ENCODE measurements around the gene NSMF.

GRCh38 chr9:137433916-137434431 is 25.2 kb downstream of the NSMF start:
- TF ChIP-seq USF2 (IDR thresholded peaks at IDR 0.05; ENCODE audit: borderline replicate concordance, low read depth, low read length): no peak
- TF ChIP-seq EP300 (IDR thresholded peaks at IDR 0.05; ENCODE audit: borderline replicate concordance in 1 of 2, low read depth in 1 of 2, low read length in 1 of 2): no peak
- no peak for TF ChIP-seq CTCF (IDR thresholded peaks at IDR 0.05)
- TF ChIP-seq PBX3 (IDR thresholded peaks at IDR 0.05): no peak
- TF ChIP-seq YY1 (IDR thresholded peaks at IDR 0.05; ENCODE audit: low read depth): no peak
- TF ChIP-seq MAX (IDR thresholded peaks at IDR 0.05; ENCODE audit: low read depth): no peak
- no peak for TF ChIP-seq EZH2phosphoT487 (IDR thresholded peaks at IDR 0.05; ENCODE audit: borderline replicate concordance, low read depth)
- no peak for TF ChIP-seq TAF1 (IDR thresholded peaks at IDR 0.05; ENCODE audit: borderline replicate concordance, low read depth, low read length)
- no peak for TF ChIP-seq FOXM1 (IDR thresholded peaks at IDR 0.05; ENCODE audit: low read depth)
